KMS-11 (cell line): ENCODE measurements around the gene CORO7.
A peak's percentile ranks its signal among the peaks of the same experiment; 100 is the strongest.

Experiments used
- H2AFZ ChIP-seq: fragments of 200-600 bp; sonication (generic); 2 replicates; pipeline ENCODE4 v1.6.1; 2016; ENCODE audit warnings: antibody characterized with exemption, mixed run types, low read depth
- H3K27ac ChIP-seq: fragments of 200-600 bp; sonication (generic); 2 replicates; pipeline ENCODE4 v1.6.1; 2016; ENCODE audit warnings: mild to moderate bottlenecking, mixed run types
- H3K27me3 ChIP-seq: fragments of 200-600 bp; sonication (generic); 2 replicates; pipeline ENCODE4 v1.6.1; 2017; ENCODE audit warnings: mild to moderate bottlenecking, low read depth, mixed run types, moderate library complexity; ENCODE audit not compliant: insufficient read depth
- H3K36me3 ChIP-seq: fragments of 200-600 bp; sonication (generic); 2 replicates; pipeline ENCODE4 v1.6.1; 2017; ENCODE audit warnings: mild to moderate bottlenecking, mixed run types; ENCODE audit not compliant: insufficient read depth
- H3K4me1 ChIP-seq: fragments of 200-600 bp; sonication (generic); 2 replicates; pipeline ENCODE4 v1.6.1; 2016; ENCODE audit warnings: mild to moderate bottlenecking, low read depth, mixed run types; ENCODE audit not compliant: poor library complexity, severe bottlenecking
- H3K4me2 ChIP-seq: fragments of 200-600 bp; sonication (generic); 2 replicates; pipeline ENCODE4 v1.7.0; 2016; ENCODE audit warnings: mild to moderate bottlenecking, mixed run types
- H3K4me3 ChIP-seq: fragments of 200-600 bp; sonication (generic); IDR thresholded peaks from 2 replicates; pipeline ENCODE4 v1.6.1; 2017; ENCODE audit warnings: low read depth, low read length, mixed read lengths; ENCODE audit not compliant: insufficient read depth
- H3K79me2 ChIP-seq: fragments of 200-600 bp; sonication (generic); 2 replicates; pipeline ENCODE4 v1.6.1; 2016; ENCODE audit warnings: low read depth, mixed run types; ENCODE audit not compliant: insufficient read depth
- H3K9ac ChIP-seq: fragments of 200-600 bp; sonication (generic); 2 replicates; pipeline ENCODE4 v1.6.1; 2016; ENCODE audit warnings: mild to moderate bottlenecking, mixed run types
- H4K20me1 ChIP-seq: fragments of 200-600 bp; sonication (generic); 2 replicates; pipeline ENCODE4 v1.6.1; 2016; ENCODE audit warnings: mild to moderate bottlenecking, mixed run types; ENCODE audit not compliant: insufficient read depth
- CTCF ChIP-seq: fragments of 200-600 bp; sonication (generic); conservative IDR thresholded peaks from 2 replicates; pipeline ENCODE4 v1.6.1; 2017; ENCODE audit warnings: low read depth, mild to moderate bottlenecking, antibody characterized with exemption, low read length, moderate library complexity, mixed read lengths

The CORO7 gene

GRCh38 chr16:4350365-4350786 is 66.0 kb downstream of the CORO7 start:
- Histone ChIP-seq H3K4me3 (no peak overlapping the region), H3K27me3 (no peaks in the 10 kb centered on the region), H3K36me3 (no peaks in the 10 kb centered on the region), H3K27ac (peak overlapping the region; percentile 83), H4K20me1 (peaks cover 13% of the 10 kb centered on the region; the same call in 1 of the 2 replicates), H2AFZ (no peak overlapping the region), H3K4me2 (peak overlapping the region; percentile 41), H3K79me2 (peaks cover 46% of the 10 kb centered on the region), H3K4me1 (peaks cover 39% of the 10 kb centered on the region), H3K9ac (peak overlapping the region; percentile 95)
- no peak for TF ChIP-seq CTCF

GRCh38 chr16:4349332-4349731 is 67.1 kb downstream of the CORO7 start:
- H3K27me3 ChIP-seq, result no peaks in the 10 kb centered on the region
- no peak overlapping the region for H3K9ac ChIP-seq
- peak overlapping the region; percentile 41; the same call in 1 of the 2 replicates for H3K4me2 ChIP-seq
- TF ChIP-seq CTCF, result no peak
- no peaks in the 10 kb centered on the region for H3K36me3 ChIP-seq
- peaks cover 39% of the 10 kb centered on the region for H3K4me1 ChIP-seq
- H3K4me3 ChIP-seq, result no peak overlapping the region
- no peak overlapping the region for H3K27ac ChIP-seq
- H2AFZ ChIP-seq, result no peak overlapping the region
- peaks cover 13% of the 10 kb centered on the region; the same call in 1 of the 2 replicates for H4K20me1 ChIP-seq
- peaks cover 50% of the 10 kb centered on the region for H3K79me2 ChIP-seq

GRCh38 chr16:4347765-4348509 is 68.5 kb downstream of the CORO7 start:
- H3K36me3 ChIP-seq, result no peaks in the 10 kb centered on the region
- H2AFZ ChIP-seq, result no peak overlapping the region
- H3K27me3 ChIP-seq, result no peaks in the 10 kb centered on the region
- no peak overlapping the region for H3K4me2 ChIP-seq
- H3K4me3 ChIP-seq, result no peak overlapping the region
- H4K20me1 ChIP-seq, result peaks cover 13% of the 10 kb centered on the region; the same call in 1 of the 2 replicates
- H3K9ac ChIP-seq, result no peak overlapping the region
- H3K79me2 ChIP-seq, result peaks cover 61% of the 10 kb centered on the region
- H3K27ac ChIP-seq, result no peak overlapping the region
- TF ChIP-seq CTCF, result no peak
- peaks cover 37% of the 10 kb centered on the region for H3K4me1 ChIP-seq

GRCh38 chr16:4347010-4347409 is 69.4 kb downstream of the CORO7 start:
- Histone ChIP-seq H4K20me1 (peaks cover 13% of the 10 kb centered on the region; the same call in 1 of the 2 replicates), H3K36me3 (no peaks in the 10 kb centered on the region), H3K4me2 (no peak overlapping the region), H3K27ac (no peak overlapping the region), H3K9ac (no peak overlapping the region), H3K4me1 (peaks cover 28% of the 10 kb centered on the region), H2AFZ (no peak overlapping the region), H3K27me3 (no peaks in the 10 kb centered on the region), H3K4me3 (no peak overlapping the region), H3K79me2 (peaks cover 69% of the 10 kb centered on the region)
- TF ChIP-seq CTCF, result no peak
